ENCODE measurements around the gene ZNF827. TPM values are rescaled to one million over a fixed set of nuclear protein-coding genes. Genes with fewer than 3 reads are reported as not detected.

ZNF827 gene
- total and polyA plus RNA-seq, 9 of the 15 experiments (the other 6 are each of a cell fraction or from before 2014, with no cell fraction given) = 0.07 to 0.40 TPM; not detected in 7

GRCh38 chr4:145886871-145887240 lies 51.8 kb downstream of the ZNF827 start:
- ChIA-PET CTCF (ENCODE audit: low intra/inter-chr PET ratio) (no interaction called here), POLR2A (no interaction called here)
- peaks cover 0 to 17% of the 10 kb centered on the region in 2 experiments; a peak in 2 of 5 replicates for H3K27me3 ChIP-seq (ENCODE audit: control insufficient read depth in 2 of 2, insufficient read depth in 2 of 2, low read length in 2 of 2)
- FAIRE-seq = no peak
- H3K9me3 ChIP-seq (replicated peaks; ENCODE audit: control insufficient read depth, insufficient read depth, low read depth, low read length) = no peaks in the 10 kb centered on the region
- in situ Hi-C loops (cut with MboI) (no loop called here), intact Hi-C loops (cut with micrococcal nuclease) (no loop called here)
- no peak overlapping the region for H3K9ac ChIP-seq (ENCODE audit: insufficient read depth in 1 of 2, low read depth in 2 of 2, low read length in 2 of 2)
- H2AFZ ChIP-seq (ENCODE audit: low read depth, low read length) = no peak overlapping the region
- no peak overlapping the region for H3K4me3 ChIP-seq
- H3K36me3 ChIP-seq (ENCODE audit: control insufficient read depth, insufficient read depth, low read length) = no peaks in the 10 kb centered on the region
- H3K9me1 ChIP-seq (ENCODE audit: control insufficient read depth, insufficient read depth, low read length) = no peaks in the 10 kb centered on the region
- no peaks in the 10 kb centered on the region for H3K79me2 ChIP-seq (ENCODE audit: control insufficient read depth, insufficient read depth, low read length)
- no peak for ATAC-seq
- H3K4me1 ChIP-seq (replicated peaks in 1 of 2; ENCODE audit: control insufficient read depth in 2 of 2, insufficient read depth in 2 of 2, low read length in 2 of 2) = no peaks in the 10 kb centered on the region
- H3K27ac ChIP-seq (ENCODE audit: extremely low read depth, low read depth, low read length) = no peak overlapping the region
- BruUV-seq (replicated peaks) = no TSS peak
- H3K4me2 ChIP-seq (ENCODE audit: insufficient read depth, low read length) = no peak overlapping the region
- DNase-seq (ENCODE audit: extremely low read depth in 1 of 4, low spot score in 3 of 4) = no peak
- H4K20me1 ChIP-seq (replicated peaks; ENCODE audit: control insufficient read depth, insufficient read depth, low read length) = no peaks in the 10 kb centered on the region
- TF ChIP-seq CBFA2T3 (IDR thresholded peaks at IDR 0.05) (no peak), NFATC3 (IDR thresholded peaks at IDR 0.05) (no peak), ZNF324 (CRISPR knock-in tag; IDR thresholded peaks at IDR 0.05) (no peak), ELF4 (CRISPR knock-in tag; IDR thresholded peaks at IDR 0.05) (no peak), HIVEP1 (CRISPR knock-in tag; IDR thresholded peaks at IDR 0.05) (no peak), RFX7 (CRISPR knock-in tag; IDR thresholded peaks at IDR 0.05) (no peak), NUFIP1 (IDR thresholded peaks at IDR 0.05; ENCODE audit: partially characterized antibody) (no peak), PTTG1 (tag; IDR thresholded peaks at IDR 0.05; ENCODE audit: low read depth) (no peak), CCAR2 (IDR thresholded peaks at IDR 0.05; ENCODE audit: low read depth, low read length) (no peak), WHSC1 (IDR thresholded peaks at IDR 0.05; ENCODE audit: low read length) (no peak), MGA (IDR thresholded peaks at IDR 0.05) (no peak), THAP7 (CRISPR knock-in tag; IDR thresholded peaks at IDR 0.05) (no peak), POLR2A (conservative IDR thresholded peaks at IDR 0.05) (no peak), ZNF217 (CRISPR knock-in tag; IDR thresholded peaks at IDR 0.05) (no peak), E2F3 (CRISPR knock-in tag; IDR thresholded peaks at IDR 0.05) (no peak), ELF2 (CRISPR knock-in tag; IDR thresholded peaks at IDR 0.05) (no peak)

Data from K562 (cell line).